Liver (tissue), 9 donors: ENCODE measurements around the gene COL5A1. TPM values are rescaled to one million over a fixed set of nuclear protein-coding genes. Genes with fewer than 3 reads are reported as not detected.

ENCODE experiments used
- DNase-seq: peaks from one replicate; pipeline ENCODE4 v3.0.0-alpha.2; 2017; ENCODE audit warnings: low spot score
- H3K27ac ChIP-seq, 2 donors: one replicate each; pipeline ENCODE4 v1.7.0; 2013; ENCODE audit warnings: inconsistent platforms in 2 of 2, low read length in 2 of 2, control low read depth in 1 of 2, low read depth in 1 of 2, mild to moderate bottlenecking in 1 of 2
- H3K27me3 ChIP-seq, 4 donors: one replicate each; pipeline versions ENCODE4 v1.6.1 to v1.7.0; 2013; ENCODE audit warnings: low read length in 3 of 4, inconsistent platforms in 1 of 4, mild to moderate bottlenecking in 1 of 4, moderate library complexity in 1 of 4; ENCODE audit not compliant: control insufficient read depth in 4 of 4, insufficient read depth in 4 of 4
- H3K36me3 ChIP-seq, 4 donors: one replicate each; pipeline versions ENCODE4 v1.6.1 to v1.7.0; 2013; ENCODE audit warnings: low read length in 3 of 4, mild to moderate bottlenecking in 3 of 4, low read depth in 1 of 4, moderate library complexity in 1 of 4; ENCODE audit not compliant: control insufficient read depth in 4 of 4, insufficient read depth in 3 of 4
- H3K4me1 ChIP-seq, 4 donors: one replicate each; pipeline versions ENCODE4 v1.6.1 to v1.7.0; 2013; ENCODE audit warnings: low read length in 3 of 4, mild to moderate bottlenecking in 3 of 4, moderate library complexity in 1 of 4; ENCODE audit not compliant: control insufficient read depth in 4 of 4, insufficient read depth in 4 of 4
- H3K4me3 ChIP-seq, 3 donors: one replicate each; pipeline versions ENCODE4 v1.6.1 to v1.7.0; 2013; ENCODE audit warnings: low read length in 3 of 3, control low read depth in 1 of 3, low read depth in 1 of 3, mild to moderate bottlenecking in 1 of 3
- H3K9ac ChIP-seq, 2 donors: one replicate each; pipeline ENCODE4 v1.7.0; 2013; ENCODE audit warnings: low read length in 2 of 2, mild to moderate bottlenecking in 2 of 2, moderate library complexity in 2 of 2, control low read depth in 1 of 2, low read depth in 1 of 2
- H3K9me3 ChIP-seq, 4 donors: one replicate each; pipeline versions ENCODE4 v1.6.1 to v1.7.0; 2013; ENCODE audit warnings: low read length in 3 of 4; ENCODE audit not compliant: control insufficient read depth in 4 of 4
- FOXA1 ChIP-seq: IDR thresholded peaks from 2 replicates; pipeline ENCODE4 v1.6.1; 2016; ENCODE audit warnings: antibody characterized with exemption
- FOXA2 ChIP-seq: IDR thresholded peaks from 2 replicates; pipeline ENCODE4 v1.6.1; 2016; ENCODE audit warnings: antibody characterized with exemption
- HNF4A ChIP-seq, 2 donors: conservative IDR thresholded peaks; 2 replicates each; pipeline ENCODE4 v1.6.1; 2016; ENCODE audit warnings: antibody characterized with exemption in 2 of 2, mild to moderate bottlenecking in 2 of 2
- HNF4G ChIP-seq: IDR thresholded peaks from 2 replicates; pipeline ENCODE4 v1.6.1; 2016; ENCODE audit warnings: antibody characterized with exemption
- JUND ChIP-seq, 2 donors: IDR thresholded peaks; 2 replicates each; pipeline ENCODE4 v1.6.1; 2016; ENCODE audit warnings: antibody characterized with exemption in 2 of 2
- MAX ChIP-seq: IDR thresholded peaks from 2 replicates; pipeline ENCODE4 v1.6.1; 2016; ENCODE audit warnings: antibody characterized with exemption
- NR2F2 ChIP-seq: IDR thresholded peaks from 2 replicates; pipeline ENCODE4 v1.6.1; 2016; ENCODE audit warnings: antibody characterized with exemption
- RAD21 ChIP-seq, 2 donors: IDR thresholded peaks; 2 replicates each; pipeline ENCODE4 v1.6.1; 2016; ENCODE audit warnings: antibody characterized with exemption in 2 of 2, mild to moderate bottlenecking in 2 of 2
- REST ChIP-seq: IDR thresholded peaks from 2 replicates; pipeline ENCODE4 v1.6.1; 2016; ENCODE audit warnings: antibody characterized with exemption, mild to moderate bottlenecking
- RXRA ChIP-seq, 2 donors: IDR thresholded peaks; 2 replicates each; pipeline ENCODE4 v1.6.1; 2017 to 2018; ENCODE audit warnings: antibody characterized with exemption in 2 of 2, mild to moderate bottlenecking in 1 of 2
- SP1 ChIP-seq: IDR thresholded peaks from 2 replicates; pipeline ENCODE4 v1.6.1; 2018; ENCODE audit warnings: antibody characterized with exemption, mild to moderate bottlenecking
- TAF1 ChIP-seq: conservative IDR thresholded peaks from 2 replicates; pipeline ENCODE4 v1.6.1; 2016; ENCODE audit warnings: antibody characterized with exemption, mild to moderate bottlenecking
- YY1 ChIP-seq: IDR thresholded peaks from 2 replicates; pipeline ENCODE4 v1.6.1; 2016; ENCODE audit warnings: antibody characterized with exemption, mild to moderate bottlenecking
- ZBTB33 ChIP-seq: IDR thresholded peaks from 2 replicates; pipeline ENCODE4 v1.6.1; 2016; ENCODE audit warnings: antibody characterized with exemption
- WGBS: extraction: QIAGEN DNeasy Blood & Tissue Kit; methylation state at CpG from one replicate; pipeline ENCODE4 v1.1.7; 2013; 5-methylcytosine and 5-hydroxymethylcytosine counted together
- polyA plus RNA-seq, 2 donors: library from polyadenylated mRNA; stranded (reverse) in 1 of 2; unstranded in 1 of 2; fragments of 200-250 nt in 1 of 2; fragments of >200 nt in 1 of 2; fragmentation: Nextera tagmentation in 1 of 2; extraction: Ambion mirVana in 1 of 2; gene quantifications; one replicate each; pipeline versions ENCODE4 v1.2.1 to v1.2.3, GENCODE V29; 2013 to 2015
- total RNA-seq, 2 donors: library from RNA; depleted of rRNA; stranded (reverse); fragments of >200 nt; gene quantifications; one replicate each; pipeline ENCODE4 v1.2.3, GENCODE V29; 2014
- donor health status: healthy.
- donor health status: healthy.
- donor health status: healthy.
- donor health status: healthy.
- donor health status: healthy.

COL5A1 gene
- total and polyA plus RNA-seq, 4 donors = 0.67 to 15.6 (median 11.2) TPM

- Histone ChIP-seq H3K36me3 (no peaks in the 10 kb centered on the region), H3K9me3 (no peaks in the 10 kb centered on the region), H3K27ac (no peak overlapping the region), H3K4me3 (no peak overlapping the region), H3K4me1 (no peaks in the 10 kb centered on the region), H3K9ac (no peak overlapping the region), H3K27me3 (no peaks in the 10 kb centered on the region)
- DNase-seq = no peak
- 85% methylated on average over 16 of the region's 16 CpGs for WGBS
- TF ChIP-seq HNF4G (no peak), SP1 (no peak), TAF1 (no peak), NR2F2 (no peak), YY1 (no peak), MAX (no peak), HNF4A (conservative IDR thresholded peaks at IDR 0.05) (no peak), FOXA2 (no peak)
These were observed 174.0 kb downstream of the COL5A1 start for GRCh38 chr9:134815435-134816214.

GRCh38 chr9:134816264-134816663 is 174.7 kb downstream of the COL5A1 start:
- Histone ChIP-seq H3K4me1 (no peaks in the 10 kb centered on the region), H3K9me3 (no peaks in the 10 kb centered on the region), H3K27ac (no peak overlapping the region), H3K9ac (no peak overlapping the region), H3K36me3 (no peaks in the 10 kb centered on the region), H3K4me3 (no peak overlapping the region), H3K27me3 (no peaks in the 10 kb centered on the region)
- WGBS = 83% methylated on average over 16 of the region's 16 CpGs
- no peak for TF ChIP-seq REST
- TF ChIP-seq FOXA1 = no peak
- TF ChIP-seq ZBTB33 = no peak
- TF ChIP-seq JUND (IDR thresholded peaks at IDR 0.05) = no peak
- no peak for TF ChIP-seq MAX
- TF ChIP-seq YY1 = no peak
- TF ChIP-seq RXRA (IDR thresholded peaks at IDR 0.05) = no peak
- no peak for TF ChIP-seq RAD21 (IDR thresholded peaks at IDR 0.05)
- TF ChIP-seq NR2F2 = no peak
- DNase-seq = no peak
